Myocyte (in vitro differentiated cells): ENCODE results near the gene ZCCHC7. TPM values are rescaled to one million over a fixed set of nuclear protein-coding genes. Genes with fewer than 3 reads are reported as not detected.

Source experiments
- DNase-seq: peaks from one replicate; pipeline ENCODE4 v3.0.0-alpha.2; 2012; ENCODE audit warnings: low read depth
- total RNA-seq: library from RNA; depleted of rRNA; stranded (reverse); fragments of >200 nt; gene quantifications from 2 replicates; pipeline ENCODE4 v1.2.3, GENCODE V29; 2014

Gene ZCCHC7
- total RNA-seq, 1 donor from 2014 or later, result 21.0 TPM

DNA sequence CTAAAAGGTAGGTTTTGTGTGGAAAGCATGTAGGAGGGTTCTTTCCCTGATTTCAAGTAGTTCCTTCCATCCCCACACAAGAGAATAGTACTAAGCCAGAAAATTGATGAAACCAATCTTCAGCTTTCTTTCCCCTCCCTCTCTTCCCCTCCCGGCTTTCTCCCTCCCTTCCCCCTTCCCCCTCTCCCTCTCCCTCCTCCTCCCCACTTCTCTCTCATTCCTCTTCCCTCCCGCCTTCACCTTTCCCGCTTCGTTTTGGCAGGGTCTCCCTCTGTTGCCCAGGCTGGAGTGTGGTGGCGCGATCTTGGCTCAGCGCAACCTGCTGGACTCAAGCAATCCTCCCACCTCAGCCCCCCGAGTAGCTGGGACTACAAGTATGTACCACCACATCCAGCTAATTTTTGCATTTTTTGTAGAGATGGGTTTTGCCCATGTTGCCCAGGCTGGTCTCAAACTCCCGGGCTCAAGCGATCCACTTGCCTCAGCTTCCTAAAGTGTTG is 85.8 kb downstream of the ZCCHC7 start:
- no peak for DNase-seq

DNA sequence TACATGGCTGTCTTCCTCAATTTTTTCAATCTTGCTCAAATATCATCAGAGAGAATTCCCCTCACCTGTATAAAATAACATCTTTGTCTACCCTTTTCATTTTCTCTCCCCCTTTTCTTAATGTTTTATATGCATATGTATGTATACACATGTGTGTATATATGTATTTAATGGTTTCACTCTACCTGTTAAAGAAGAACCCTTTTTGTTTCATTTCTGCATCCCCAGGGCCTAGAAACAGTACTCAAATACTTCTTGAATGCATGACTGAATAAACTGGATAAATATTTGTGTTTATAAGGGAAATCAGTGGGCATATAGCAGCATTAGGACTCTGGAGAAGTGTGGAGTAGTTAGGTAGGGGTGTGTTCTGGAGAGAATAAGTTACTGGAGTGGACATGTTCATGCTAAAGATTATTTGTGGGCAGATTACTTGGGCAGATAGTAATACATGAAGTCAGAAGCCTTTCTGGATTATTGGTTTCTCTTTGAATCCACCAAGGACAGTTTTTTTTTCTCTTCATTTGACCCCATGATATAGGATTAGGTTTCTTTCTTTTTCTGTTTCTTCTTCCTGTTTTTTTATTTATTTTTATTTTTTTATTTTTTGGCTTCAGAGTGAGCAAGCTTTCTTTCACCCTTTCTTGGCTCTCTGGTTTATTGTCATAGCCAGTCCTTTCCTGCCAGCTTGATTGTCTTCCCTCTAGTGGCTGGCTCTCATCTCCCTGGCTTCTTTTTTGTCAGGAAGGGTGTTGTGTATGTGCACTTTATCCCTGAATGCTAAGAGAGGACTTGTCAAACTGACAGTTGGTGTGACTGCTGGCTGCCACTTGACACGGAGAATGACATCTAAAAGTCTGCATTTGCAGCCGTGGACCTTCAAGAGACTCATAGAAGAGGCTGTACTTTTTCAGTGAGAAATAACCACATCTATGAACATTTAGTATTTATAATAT is 89.3 kb downstream of the ZCCHC7 start:
- peak; percentile 25 for DNase-seq

DNA sequence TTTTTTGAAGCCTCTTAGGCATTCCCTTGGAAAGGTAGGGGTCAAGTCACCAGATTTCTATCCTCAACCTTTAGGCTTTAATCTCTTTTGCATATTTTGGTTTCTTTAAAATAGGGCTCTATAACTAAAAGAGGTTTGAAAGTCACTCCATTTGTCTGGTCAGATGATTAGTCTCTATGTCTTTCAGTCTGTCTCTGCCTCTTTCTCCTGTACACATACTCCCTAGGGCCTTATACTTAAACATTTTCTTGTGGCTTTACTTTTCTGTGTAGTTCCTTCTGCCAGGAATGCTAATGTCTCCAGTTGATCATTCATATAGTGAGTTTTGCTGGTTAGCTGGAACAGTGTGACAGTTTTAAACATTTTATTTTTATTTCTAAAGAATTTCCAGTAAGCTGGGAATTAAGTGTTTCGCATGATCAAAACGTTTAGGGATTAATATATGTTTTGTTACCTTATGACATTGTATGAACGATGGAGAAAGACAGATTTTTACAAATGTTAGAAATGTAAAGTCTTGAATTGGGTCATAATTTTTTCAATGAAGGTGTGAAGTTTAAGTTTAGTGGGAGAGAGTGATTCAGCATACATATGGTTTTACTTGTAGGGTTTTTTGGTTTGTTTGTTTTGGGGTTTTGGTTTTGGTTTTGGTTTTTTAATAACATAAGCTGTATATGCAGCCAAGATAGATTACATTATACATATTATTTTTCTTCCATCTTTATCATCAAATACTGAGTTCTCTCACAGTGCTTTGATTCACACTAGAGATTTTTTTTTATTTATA is 90.6 kb downstream of the ZCCHC7 start:
- DNase-seq, result no peak

DNA sequence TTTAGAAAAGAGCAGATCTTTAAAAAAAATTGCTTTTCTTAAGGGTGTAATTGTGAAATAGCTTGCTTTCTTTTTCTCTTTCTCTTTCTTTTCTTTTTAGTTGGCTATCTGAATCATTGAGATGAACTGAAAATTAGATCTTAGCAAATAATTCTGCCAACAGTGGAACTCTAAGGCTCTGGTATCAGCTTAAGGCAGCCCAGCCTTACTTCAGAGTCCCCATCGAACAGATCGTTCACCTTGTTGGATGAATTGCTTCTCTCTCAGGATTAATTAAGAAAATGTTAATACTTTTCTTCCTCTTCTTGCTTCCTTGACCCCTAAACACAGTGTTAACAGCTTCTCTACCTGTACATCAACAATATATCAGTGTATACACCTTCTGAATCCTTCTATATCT is 92.1 kb downstream of the ZCCHC7 start:
- no peak for DNase-seq

DNA sequence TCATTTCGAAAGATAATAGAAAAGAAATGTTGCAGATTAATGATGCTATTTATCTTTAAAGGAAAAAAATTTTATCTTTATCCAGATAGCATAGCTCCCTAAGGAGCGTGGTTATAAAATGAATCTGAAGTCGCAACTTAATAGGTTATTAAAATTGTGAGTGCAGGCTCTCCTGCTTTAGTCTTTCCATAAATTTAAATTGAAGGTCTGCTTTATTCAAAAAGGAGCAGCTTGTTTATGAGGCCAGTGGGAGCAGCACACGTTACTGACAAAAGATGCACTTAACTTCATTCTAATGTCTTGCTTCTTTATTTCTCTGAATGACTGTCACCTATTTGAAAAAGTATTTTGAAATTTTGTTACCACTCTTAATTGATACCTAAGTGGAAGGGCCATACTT is 95.0 kb downstream of the ZCCHC7 start:
- DNase-seq, result no peak

DNA sequence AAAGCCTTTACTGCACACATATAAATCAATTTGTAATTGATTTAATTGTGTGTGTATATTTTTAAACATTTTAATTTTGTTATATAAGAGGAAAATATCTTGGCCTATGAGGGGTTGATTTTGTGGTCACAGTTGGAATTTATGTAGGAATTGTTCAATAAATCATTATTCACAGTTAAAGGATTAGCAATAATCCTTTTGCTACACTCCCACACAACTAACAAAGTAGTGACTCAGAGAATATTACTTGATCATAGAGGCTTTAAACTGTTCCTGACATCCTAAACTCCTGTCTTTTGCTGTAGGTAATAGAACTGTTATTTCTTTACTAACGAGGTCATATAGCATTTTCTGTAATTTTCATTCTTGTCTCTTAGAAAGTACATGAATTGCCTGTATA is 95.5 kb downstream of the ZCCHC7 start:
- no peak for DNase-seq

DNA sequence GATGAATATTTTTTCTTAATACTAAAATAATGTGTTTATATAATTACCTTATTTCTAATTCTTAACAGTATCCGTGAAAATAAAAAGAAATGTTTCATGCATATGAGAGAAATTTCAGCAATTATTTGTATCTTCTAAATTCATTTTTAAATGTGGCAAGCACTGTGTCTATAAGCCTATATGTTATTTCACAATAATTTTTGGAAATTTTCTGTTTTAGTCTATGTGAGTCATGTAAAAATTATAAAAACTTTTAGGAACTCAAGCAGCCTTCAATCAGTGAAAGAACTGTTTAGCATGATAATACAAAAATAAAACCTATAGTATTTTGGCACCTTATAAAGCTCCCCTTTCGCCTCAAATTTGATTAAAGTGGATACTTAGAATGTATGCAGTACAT is 96.8 kb downstream of the ZCCHC7 start:
- no peak for DNase-seq

DNA sequence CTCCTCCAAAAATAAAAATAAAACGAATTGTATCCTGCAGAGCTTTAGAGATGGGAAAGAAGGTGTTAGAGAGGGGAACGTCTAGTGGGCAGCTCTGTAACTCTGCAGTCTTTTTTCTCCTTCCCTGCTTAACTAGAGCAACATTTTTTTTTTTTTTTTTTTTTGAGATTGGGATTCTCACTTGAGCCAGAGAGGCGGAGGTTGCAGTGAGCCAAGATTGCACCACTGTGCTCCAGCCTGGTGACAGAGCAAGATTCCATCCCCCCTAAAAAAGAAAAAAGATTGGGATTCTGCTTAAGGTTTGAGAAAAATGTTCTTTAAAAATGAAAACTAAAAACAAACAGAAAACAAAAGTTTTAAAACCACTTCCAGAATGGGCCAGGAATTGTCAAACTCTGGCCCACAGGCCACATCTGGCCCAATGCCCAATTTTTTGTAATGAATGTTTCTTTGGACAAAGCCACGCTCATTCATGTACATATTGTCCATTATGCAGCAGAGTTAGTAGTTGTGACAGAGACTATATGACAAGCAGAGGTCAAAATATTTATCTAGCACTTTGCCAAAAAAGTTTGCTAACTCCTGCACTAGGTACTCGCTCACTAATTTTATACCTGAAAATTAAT is 98.5 kb downstream of the ZCCHC7 start:
- no peak for DNase-seq

DNA sequence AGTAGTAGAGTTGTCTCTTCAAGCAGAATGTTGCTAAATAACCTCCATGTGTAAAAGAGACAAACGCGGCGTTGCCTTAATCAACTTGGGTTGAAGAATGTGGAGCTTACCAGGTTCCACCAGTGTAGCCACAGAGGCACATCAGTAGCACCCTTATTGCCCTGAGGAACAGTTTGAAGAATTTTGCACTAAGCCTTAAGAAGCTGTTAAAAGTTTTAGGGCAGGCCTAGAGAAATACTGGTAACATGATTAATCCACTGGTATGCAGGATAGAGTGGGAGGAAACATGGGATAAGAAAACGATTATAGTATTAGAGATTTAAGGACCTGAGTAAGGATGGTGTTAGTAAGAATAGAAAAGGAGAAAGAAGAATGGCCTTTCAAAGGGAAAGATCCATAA is 100.6 kb downstream of the ZCCHC7 start:
- DNase-seq, result no peak

DNA sequence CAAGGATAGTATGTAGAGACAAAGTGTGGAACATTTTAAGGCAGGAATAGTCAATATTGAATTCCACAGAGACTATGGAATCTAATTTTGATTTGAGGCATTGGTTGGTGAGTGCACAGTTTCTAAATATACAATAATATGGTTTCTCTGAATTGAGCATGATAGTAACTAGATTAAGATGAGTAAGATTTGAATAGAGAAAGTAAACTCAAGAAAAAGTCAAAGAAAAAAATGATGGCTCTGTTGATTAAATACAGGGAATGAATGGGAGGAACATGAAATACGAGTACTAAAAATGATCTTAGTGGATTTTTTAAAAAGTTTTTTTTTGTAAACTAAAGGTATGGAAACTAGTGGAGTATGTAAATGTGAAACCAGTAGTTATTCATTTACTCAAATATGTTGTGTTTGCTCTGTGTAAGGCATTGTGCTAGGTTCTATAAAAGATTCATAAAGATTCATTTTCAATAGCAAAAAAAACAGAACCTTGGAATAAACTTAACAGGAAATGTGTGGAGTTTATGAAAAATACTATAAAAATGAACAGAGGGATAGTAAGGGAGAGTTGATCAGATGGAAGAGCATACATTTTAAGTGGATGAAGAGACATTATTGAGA is 101.2 kb downstream of the ZCCHC7 start:
- DNase-seq, result no peak

DNA sequence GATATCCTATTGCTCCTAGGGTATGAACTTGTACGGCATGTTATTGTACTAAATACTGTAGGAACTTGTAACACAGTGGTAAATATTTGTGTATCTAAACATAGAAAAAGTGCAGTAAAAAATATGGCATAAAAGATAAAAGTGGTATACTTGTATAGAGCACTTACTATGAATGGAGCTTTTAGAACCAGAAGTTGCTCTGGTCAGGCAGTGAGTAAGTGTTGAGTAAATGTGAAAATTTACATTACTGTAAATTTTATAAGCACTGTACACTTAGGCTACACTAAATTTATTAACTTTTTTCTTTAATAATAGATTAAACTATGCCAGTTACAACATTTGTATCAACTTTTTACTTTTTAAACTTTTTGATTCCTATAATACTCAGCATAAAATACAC is 109.1 kb downstream of the ZCCHC7 start:
- DNase-seq, result no peak

DNA sequence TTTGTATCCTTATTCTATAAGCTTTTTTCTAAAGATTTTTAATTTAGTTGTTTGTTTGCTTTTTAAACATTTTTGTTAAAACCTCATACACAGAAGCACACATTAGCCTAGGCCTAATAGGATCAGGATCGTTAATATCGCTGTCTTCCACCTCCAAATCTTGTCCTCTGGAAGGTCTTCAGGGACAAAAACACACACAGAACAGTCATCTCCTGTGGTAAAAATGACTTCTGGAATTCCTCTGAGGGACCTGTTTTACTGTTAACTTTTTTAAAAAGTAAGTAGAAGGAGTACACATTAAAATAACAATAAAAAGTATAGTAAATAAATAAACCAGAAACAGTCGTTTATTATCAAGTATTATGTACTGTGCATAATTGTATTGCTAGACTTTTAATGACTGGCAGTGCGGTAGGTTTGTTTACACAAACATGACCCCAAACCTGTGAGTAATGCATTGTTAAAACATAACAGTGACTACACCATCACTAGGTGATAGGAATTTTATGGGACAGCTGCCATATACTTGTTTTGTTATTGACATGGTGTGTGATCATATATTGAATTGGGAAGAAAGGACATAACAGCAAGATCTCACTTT is 109.6 kb downstream of the ZCCHC7 start:
- no peak for DNase-seq

DNA sequence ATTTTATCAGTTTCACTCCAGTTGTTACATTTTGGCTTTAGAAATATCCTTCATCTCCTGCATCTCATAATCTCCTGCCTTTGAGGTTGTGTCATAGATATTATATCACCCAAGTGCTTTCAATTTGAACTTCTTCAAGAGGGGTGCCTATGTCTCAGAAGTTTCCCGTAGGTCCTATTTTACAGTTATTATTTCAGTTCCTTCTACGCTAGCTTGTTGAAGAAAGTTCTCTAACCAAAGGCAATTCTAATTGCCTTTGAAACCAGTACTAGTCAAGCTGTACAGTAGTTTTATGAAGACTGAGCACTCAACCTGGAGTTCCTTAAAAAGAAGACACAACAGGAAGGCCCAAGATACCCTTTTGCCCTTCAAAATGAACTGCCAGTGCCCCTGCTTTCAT is 116.4 kb downstream of the ZCCHC7 start:
- no peak for DNase-seq

DNA sequence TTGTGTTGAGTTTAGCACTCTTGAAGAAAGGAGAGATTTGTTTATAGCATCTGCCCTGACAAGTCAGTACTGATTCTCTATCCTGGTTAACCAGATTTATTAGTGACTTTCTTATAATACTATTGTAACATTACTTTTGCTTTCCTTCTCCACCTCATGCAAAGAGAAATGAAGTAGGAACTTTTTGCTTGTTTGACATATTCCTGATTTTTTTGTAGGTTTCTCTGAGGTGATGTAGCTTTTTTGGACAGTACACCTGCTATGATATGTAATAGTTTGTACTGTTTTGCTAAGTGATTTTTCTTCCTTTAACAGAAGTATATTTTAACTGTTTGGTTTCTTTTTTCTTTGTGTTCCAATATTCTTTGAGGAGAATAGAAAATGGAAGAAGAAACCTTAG is 117.7 kb downstream of the ZCCHC7 start:
- DNase-seq, result no peak

DNA sequence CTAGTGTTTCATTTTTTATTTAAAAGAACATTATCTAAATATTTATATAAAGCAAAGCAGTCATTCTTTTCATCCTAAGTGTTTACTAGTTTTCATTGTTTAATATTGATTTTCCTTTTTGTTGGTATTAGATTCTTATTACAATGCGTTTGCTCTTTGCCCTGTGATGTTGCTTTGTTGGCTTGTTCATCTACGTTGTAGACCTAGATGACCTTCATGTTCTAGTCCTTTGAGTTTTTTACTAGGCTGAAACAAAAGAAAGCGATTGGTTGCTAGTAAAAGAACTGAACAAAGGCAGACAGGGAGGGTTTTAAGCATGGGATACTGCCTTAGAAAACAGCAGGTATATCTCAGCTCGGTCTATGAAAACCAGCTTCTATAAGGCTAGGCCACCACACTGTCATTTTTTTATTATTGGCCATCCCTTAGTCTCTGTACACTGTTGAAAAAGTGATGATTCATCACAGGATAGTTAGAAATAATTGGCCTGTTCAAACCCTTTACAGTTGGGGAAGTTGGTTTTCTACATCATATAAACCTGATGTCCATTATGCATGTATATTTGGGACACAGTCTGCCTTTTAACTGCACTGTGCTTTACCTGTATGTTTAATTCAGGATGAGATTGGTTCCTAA is 119.0 kb downstream of the ZCCHC7 start:
- DNase-seq, result no peak

DNA sequence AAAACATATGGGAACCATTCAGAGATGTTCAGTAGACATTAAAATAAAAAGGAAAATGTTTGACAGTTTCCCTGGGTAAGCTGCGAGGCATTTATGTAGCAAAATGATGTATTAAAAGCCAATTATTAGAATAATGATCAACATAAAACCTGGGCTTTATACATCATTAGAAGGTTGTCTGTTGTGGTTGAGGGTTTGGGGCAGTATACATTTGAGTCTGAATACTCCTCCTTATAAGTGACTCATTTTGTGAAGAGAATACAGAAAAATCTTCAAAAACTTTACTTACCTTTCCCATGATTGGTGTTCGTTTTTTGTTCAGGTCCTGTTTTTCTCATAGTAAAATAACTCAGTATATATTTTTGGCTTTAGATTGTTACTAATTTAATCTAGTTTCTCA is 119.5 kb downstream of the ZCCHC7 start:
- no peak for DNase-seq

DNA sequence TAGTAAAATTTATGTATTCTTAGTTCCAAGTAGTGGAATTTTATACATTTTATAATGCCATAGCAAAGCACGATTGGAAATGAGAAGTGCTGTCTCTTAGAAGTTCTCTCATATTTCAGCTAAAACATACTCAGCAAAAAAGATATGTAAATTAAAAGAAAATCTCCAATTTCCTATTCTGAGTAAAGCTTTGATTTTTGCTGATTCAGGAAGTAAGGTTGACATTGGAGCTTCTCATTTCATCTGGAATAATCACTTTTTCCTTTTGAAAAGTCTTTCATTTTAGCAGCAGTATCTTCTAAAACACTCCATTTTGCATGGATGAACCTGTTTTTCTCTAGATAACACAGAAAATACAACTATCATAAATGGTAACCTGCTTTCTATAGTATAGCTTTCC is 121.0 kb downstream of the ZCCHC7 start:
- DNase-seq, result no peak

DNA sequence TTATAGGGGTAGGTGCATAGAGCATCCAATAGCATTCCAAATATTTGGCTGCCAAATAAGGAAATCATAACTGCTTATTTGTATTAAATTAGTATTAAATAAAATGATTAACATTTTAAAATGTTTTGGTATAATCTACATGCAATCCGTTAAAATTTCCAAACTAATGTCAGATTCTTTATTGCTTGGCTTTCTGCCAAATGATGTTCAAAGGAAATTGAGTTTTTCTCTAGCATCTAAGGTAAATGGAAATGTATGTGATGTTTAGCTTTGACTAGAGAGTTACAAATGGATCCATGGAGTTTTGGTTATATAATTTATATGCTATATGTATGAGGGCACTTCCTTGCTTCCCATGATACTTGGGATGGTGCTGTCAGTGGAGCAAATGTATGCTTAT is 121.7 kb downstream of the ZCCHC7 start:
- no peak for DNase-seq

DNA sequence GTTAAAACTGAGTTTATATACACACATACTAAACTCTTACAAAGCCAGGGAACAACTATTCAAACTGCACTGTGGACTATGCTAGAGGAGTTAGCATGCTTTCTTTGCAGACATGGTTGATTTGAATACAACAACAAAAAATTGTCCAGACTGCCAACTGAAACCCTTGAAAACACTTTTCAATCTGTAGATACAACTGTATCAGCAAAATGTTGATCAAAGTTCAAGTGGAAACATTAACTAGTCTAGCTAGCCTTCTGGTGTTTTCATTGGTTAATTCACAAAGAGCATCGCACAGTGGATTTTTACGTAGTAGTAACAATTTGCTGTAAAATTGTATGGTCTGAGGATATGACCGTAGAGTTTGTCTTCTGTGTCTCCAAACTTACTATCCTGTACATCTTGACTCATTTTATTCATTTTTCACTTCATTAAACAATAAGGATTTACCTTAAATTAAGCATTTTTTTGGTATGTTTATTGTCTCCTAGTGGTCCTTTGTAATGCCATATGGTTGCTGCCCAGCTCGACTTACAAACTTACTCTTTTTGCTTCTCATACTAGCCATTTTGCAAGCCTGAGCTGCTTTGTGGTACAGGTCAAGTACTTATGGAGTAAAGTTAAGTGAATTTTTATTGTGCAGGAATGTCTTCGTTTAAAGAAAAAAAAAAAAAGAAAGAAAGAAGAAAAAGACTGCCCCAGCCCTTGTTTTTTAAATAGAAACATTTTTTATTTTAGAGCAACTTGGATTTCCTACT is 123.4 kb downstream of the ZCCHC7 start:
- no peak for DNase-seq

DNA sequence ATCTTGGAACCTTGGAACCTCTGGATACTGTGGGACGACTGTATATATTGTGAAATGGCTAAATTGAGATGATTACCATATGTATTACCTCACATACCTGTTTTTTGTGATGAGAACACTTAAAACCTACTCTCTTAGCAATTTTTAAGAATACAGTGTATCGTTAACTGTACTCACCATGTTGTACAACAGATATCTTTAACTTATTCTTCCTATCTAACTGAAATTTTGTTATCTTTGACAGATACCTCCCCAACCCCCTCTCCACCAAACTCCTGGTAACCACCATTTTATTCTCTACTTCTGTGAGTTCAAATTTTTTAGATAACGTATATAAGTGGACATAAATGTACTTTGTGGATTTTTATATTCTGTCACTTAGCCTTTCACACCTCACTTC is 126.5 kb downstream of the ZCCHC7 start:
- DNase-seq, result no peak
